Stimulated activated CD4-positive, alpha-beta T cell treated with anti-CD3 and anti-CD28 coated beads, Interleukin-1b, Interleukin-23, amount 100 ng/mL, for 24 hours (primary cell): ENCODE measurements around the gene UTRN.

ENCODE experiments used
- DNase-seq, 4 experiments: peaks; one replicate each; pipeline ENCODE4 v3.0.0-alpha.2; 2020; ENCODE audit warnings: low read depth in 4 of 4, low spot score in 1 of 4

Gene UTRN

DNA sequence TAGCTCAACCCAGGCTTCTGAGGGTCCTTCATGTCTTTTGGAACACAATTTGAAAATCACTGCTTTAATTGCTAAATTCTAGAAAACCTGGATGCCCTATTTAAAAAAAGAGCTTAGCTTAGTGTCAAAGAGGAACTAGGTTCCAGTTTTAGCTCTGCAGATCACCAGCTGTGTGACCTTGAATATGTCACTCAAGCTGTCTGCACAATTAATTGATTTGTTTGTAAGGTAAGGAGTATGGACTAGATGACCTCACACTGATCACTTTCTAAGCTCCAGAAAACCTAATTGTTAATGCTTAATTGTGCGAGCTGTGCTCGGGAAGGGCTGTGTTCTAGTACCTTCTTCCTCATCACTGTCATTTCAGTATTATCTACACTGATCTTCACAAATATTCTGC is 26.2 kb downstream of the UTRN start:
- no peak for DNase-seq

DNA sequence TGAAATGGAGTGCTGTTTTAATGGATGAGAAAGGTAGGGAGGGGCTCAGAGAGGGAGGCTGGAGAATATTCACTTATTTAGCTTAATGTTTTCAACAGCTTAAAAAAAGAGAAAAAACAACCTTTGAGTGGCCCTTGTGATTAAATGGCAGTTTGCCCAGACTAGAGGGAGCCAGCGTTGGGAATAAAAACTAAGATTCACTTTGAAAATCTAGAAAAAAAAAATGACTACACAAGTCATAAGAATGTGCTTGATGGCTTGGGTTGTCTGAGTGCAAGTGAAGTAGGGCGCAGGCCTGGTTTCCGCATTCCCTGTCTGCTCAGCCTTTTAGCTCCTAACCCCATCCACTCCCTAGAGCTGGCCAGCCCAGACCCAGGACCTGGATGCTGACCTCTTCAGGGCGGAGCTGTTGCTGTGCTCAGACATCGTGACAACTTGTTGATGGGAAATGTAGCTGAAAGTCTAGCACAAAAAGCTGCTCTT is 28.9 kb downstream of the UTRN start:
- DNase-seq = no peak

DNA sequence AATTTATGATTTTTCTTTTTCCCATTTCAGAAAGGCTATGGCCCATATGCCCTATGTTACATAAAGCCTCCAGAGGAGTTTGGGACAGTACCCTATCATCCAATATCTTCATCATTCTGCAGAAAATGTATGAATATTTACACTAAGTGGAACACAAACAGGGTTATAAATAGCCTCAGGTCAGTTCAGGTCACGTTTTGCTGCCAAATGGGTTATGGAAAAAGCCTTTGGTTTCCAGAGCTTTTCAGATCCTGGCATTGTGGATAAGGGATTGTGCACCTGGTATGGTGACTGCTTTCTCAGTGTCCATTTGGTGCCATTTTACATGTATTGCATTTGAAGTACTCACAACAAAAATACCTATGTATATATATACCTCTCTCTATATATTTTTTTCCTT is 29.4 kb downstream of the UTRN start:
- no peak for DNase-seq

DNA sequence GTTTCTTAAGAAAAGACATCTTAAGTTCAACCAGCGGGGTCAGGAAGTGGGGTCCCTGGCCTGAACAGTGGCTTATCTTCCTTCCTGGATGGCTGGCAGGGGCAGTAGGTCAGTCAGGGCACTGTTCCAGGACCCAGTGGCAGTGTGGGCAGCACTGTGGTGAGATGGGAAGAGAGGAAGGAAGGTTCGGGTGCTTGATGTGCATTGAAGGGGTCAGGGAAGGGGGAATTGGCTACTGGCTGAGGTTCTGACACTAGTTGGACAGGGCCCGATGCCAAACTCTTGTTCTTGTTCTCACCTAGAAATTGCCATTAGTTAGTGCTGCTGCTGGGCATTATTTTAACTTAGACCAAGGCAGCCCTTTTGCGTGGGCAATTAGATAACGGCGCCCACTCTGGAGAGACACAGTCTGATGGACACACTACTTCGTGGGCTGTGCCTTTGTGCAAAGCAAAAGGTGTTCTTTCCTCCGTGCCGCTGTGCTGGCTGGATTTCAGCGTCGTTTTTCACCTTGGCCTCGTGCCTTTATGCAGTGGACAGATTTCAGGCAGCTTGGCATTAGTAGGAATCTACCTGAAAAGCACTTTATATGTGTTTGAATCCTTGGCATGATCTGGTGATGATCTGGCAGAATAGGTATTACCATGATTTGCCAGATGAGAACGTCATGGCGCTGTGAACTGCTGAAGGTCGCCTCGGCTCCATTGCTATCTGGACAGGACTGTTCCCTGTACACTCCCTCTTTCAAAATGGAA is 30.3 kb downstream of the UTRN start:
- no peak for DNase-seq

- no peak for DNase-seq
These were observed 31.1 kb downstream of the UTRN start for GRCh38 chr6:144315981-144316861.

- DNase-seq = no peak
These were observed 31.7 kb downstream of the UTRN start for GRCh38 chr6:144316862-144317195.

DNA sequence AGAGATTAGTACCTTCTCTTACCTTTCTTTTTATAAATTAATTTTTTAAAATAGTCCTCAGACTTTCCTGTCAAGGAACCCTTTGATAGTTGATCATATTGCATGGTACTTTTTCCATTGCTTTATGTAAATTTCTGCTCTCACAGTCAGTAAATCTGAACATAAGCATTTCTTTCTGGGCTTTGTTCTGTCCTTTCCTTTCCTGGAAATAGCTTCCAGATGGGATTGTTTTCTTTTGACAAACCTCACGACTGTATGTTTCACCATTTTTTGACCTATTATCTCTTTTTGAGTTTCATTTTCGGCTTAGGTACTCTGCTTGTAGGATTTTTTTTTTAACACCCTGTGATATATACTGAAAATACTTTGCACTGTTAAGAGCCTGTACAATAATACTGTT is 32.6 kb downstream of the UTRN start:
- no peak for DNase-seq

- DNase-seq = no peak
These were observed 34.1 kb downstream of the UTRN start for GRCh38 chr6:144319211-144319610.

DNA sequence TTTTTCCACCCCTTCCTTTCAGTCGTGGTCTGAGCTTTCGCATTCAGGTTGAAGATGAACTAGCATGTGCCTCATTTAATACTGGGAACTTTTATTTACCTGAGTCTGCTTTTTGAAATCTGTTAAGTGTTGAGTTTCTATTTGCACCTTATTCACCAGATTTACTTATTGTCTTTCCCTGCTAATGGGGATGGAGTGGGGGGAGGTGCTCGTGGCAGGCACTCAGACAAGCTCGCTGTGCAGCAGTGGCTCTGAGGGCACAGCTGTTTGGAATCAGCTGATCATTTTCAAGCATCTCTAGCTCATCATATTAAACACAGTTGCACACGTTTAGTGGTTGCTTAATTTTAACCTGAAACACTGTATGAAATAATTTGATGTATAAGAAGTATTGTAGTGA is 35.6 kb downstream of the UTRN start:
- DNase-seq = no peak

- no peak for DNase-seq
These were observed 36.9 kb downstream of the UTRN start for GRCh38 chr6:144321839-144322591.

- no peak for DNase-seq
These were observed 40.1 kb downstream of the UTRN start for GRCh38 chr6:144325232-144325631.

GRCh38 chr6:144326393-144326792 is 41.3 kb downstream of the UTRN start:
- DNase-seq = no peak

DNA sequence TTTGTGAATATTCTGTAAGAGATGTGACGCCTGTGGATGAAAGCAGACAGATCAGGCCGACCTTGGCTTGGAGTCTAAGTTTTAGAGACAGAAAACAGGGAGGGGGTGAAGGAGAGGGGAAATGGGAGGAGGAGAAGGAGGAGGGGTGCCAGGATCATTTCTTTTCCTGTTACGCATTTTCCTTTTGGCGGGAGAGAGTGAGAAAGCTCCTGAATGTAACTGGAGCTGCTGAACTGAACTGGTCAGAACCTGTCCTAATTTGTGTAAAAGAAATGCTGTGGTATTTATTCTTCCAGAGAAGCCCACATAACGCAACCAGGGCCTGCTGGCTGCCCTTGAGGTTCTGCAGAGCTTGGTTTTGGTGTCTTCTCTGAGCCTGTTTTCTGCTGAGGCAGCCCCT is 41.9 kb downstream of the UTRN start:
- no peak for DNase-seq

- no peak for DNase-seq
These were observed 45.2 kb downstream of the UTRN start for GRCh38 chr6:144330017-144330987.

DNA sequence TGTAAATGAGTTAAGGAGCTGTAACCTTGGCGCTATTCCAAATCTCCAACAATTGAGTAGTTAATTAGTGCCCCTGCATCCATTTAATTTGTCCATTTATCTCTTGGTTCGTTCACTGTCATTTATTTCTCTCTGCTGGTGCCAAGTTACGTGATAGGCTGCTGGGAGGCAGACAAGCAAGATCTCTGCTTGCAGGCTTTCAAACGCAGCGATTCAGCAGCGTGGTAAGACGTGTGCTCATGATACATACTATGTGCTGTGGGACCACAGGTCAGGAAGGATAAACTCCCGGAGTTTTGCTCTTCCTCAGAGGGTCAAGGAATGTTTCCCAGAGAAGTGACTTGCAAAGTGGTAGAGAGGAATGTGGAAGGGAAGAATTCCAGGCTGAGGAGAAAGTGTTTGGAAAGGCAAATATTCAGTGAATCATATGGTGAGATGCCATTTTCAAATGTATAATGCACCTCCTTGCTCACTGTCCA is 46.4 kb downstream of the UTRN start:
- DNase-seq = no peak

GRCh38 chr6:144332177-144332576 is 47.0 kb downstream of the UTRN start:
- no peak for DNase-seq

DNA sequence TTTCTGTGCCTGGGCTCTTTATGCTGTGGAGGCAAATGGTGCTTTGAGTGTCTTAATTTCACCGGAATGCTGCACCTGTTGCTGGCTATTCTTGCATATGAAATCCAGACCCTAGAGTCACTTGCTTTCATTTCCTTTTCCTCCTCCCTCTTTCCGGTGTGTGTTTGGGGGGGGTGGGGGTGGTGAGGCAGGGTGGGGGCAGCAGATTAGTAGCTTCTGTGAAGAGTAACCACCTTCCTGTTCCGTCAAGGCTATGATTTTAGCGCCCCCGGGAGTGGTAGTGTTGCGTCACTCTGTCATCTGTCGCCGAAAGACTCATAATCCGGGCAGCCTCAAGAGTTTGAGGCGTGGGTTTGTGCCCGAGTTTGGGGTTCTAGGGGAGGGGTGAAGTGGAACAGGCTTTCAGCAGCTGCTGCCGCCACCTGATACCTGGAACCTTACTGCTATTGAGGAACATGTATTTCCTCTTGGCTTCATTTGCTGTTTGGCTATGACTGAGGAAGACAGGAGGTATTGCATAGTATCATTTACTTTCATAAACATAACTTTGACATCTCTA is 49.1 kb downstream of the UTRN start:
- peak in 1 of 4 experiments; percentile 44 for DNase-seq
